Gastrocnemius medialis (tissue), 4 donors: ENCODE results near the gene RAD54L.

Source experiments
- CTCF ChIP-seq, 5 experiments: fragments of 450-650 bp in 3 of 5; fragments of 200-600 bp in 2 of 5; sonication (generic) in 2 of 5; IDR thresholded peaks in 4 of 5; conservative IDR thresholded peaks in 1 of 5; 1 replicate in 4 of 5; 2 replicates in 1 of 5; pipeline ENCODE4 v1.5.1; 2016 to 2019; ENCODE audit warnings: antibody characterized with exemption in 5 of 5, mild to moderate bottlenecking in 3 of 5, moderate library complexity in 3 of 5
- POLR2A ChIP-seq, 2 donors: fragments of 450-650 bp; IDR thresholded peaks; one replicate each; pipeline ENCODE4 v1.6.1; 2017; ENCODE audit warnings: antibody characterized with exemption in 2 of 2, mild to moderate bottlenecking in 2 of 2, moderate library complexity in 2 of 2

- TF ChIP-seq POLR2A (IDR thresholded peaks at IDR 0.05) (no peak), CTCF (IDR thresholded peaks at IDR 0.05 in 4 of 5, conservative IDR thresholded peaks at IDR 0.05 in 1 of 5) (no peak)
Measured at GRCh38 chr1:46289134-46289494, 41.6 kb downstream of the RAD54L start.
